CD14-positive monocyte (primary cell): ENCODE data around the gene ITPKB. TPM values are rescaled to one million over a fixed set of nuclear protein-coding genes. Genes with fewer than 3 reads are reported as not detected.

Experiments
- DNase-seq, 3 donors: peaks; one replicate each; pipeline ENCODE4 v3.0.0-alpha.2; 2011 to 2022
- H2AFZ ChIP-seq: 2 replicates; pipeline ENCODE4 v1.6.0; 2012; ENCODE audit warnings: mild to moderate bottlenecking, low read depth, low read length, inconsistent platforms; ENCODE audit not compliant: insufficient read depth, poor library complexity, severe bottlenecking
- H3K27ac ChIP-seq, 2 donors: 1 replicate in 1 of 2; 2 replicates in 1 of 2; pipeline ENCODE4 v1.5.1; 2012 to 2013; ENCODE audit warnings: low read length in 2 of 2, control low read depth in 1 of 2, inconsistent platforms in 1 of 2, low read depth in 1 of 2, mild to moderate bottlenecking in 1 of 2
- H3K27me3 ChIP-seq, 2 donors: one replicate each; pipeline versions ENCODE4 v1.6.0 to v1.6.1; 2011 to 2013; ENCODE audit warnings: low read length in 2 of 2; ENCODE audit not compliant: control insufficient read depth in 2 of 2, insufficient read depth in 2 of 2
- H3K36me3 ChIP-seq, 2 donors: replicated peaks in 1 of 2; 1 replicate in 1 of 2; 2 replicates in 1 of 2; pipeline versions ENCODE4 v1.5.1 to v1.6.1; 2012 to 2013; ENCODE audit warnings: low read length in 2 of 2, control low read depth in 1 of 2, inconsistent platforms in 1 of 2, mild to moderate bottlenecking in 1 of 2; ENCODE audit not compliant: insufficient read depth in 2 of 2, control insufficient read depth in 1 of 2
- H3K4me1 ChIP-seq, 2 donors: 1 replicate in 1 of 2; 2 replicates in 1 of 2; pipeline versions ENCODE4 v1.5.1 to v1.6.1; 2012 to 2013; ENCODE audit warnings: low read length in 2 of 2, control low read depth in 1 of 2, inconsistent platforms in 1 of 2, mild to moderate bottlenecking in 1 of 2, moderate library complexity in 1 of 2; ENCODE audit not compliant: insufficient read depth in 2 of 2, control insufficient read depth in 1 of 2
- H3K4me2 ChIP-seq: replicated peaks from 2 replicates; pipeline ENCODE3; 2012; ENCODE audit warnings: low read length, moderate library complexity, mild to moderate bottlenecking; ENCODE audit not compliant: poor library complexity, severe bottlenecking; ENCODE audit errors: extremely low read depth
- H3K4me3 ChIP-seq, 3 experiments: fragments of 200-600 bp in 1 of 3; sonication (generic) in 1 of 3; replicated peaks in 1 of 3; 1 replicate in 2 of 3; 2 replicates in 1 of 3; pipeline ENCODE4 v1.5.1; 2011 to 2013; ENCODE audit warnings: low read length in 3 of 3, mild to moderate bottlenecking in 3 of 3, control low read depth in 2 of 3, low read depth in 2 of 3, inconsistent platforms in 1 of 3, moderate library complexity in 1 of 3
- H3K79me2 ChIP-seq: 2 replicates; pipeline ENCODE4 v1.6.0; 2012; ENCODE audit warnings: mild to moderate bottlenecking, control low read depth, inconsistent platforms, low read length, moderate library complexity; ENCODE audit not compliant: insufficient read depth
- H3K9ac ChIP-seq: 2 replicates; pipeline ENCODE4 v1.6.0; 2017; ENCODE audit warnings: low read length, mild to moderate bottlenecking; ENCODE audit not compliant: insufficient read depth, poor library complexity, severe bottlenecking
- H3K9me3 ChIP-seq, 2 donors: replicated peaks in 1 of 2; 1 replicate in 1 of 2; 2 replicates in 1 of 2; pipeline versions ENCODE4 v1.5.1 to v1.6.1; 2012 to 2013; ENCODE audit warnings: low read length in 2 of 2, control low read depth in 1 of 2; ENCODE audit not compliant: control insufficient read depth in 1 of 2, insufficient read depth in 1 of 2
- H4K20me1 ChIP-seq: 2 replicates; pipeline ENCODE4 v1.6.0; 2012; ENCODE audit warnings: mild to moderate bottlenecking, low read length, control low read depth, moderate library complexity; ENCODE audit not compliant: insufficient read depth
- H3K27ac Mint-ChIP-seq, 7 donors: one replicate each; pipeline ENCODE4 v1.8.0; 2020; ENCODE audit warnings: mild to moderate bottlenecking in 7 of 7, mixed read lengths in 7 of 7, moderate library complexity in 6 of 7, inconsistent platforms in 2 of 7
- H3K27me3 Mint-ChIP-seq, 3 donors: one replicate each; pipeline ENCODE4 v1.8.0; 2021 to 2022; ENCODE audit warnings: low read depth in 3 of 3, mild to moderate bottlenecking in 3 of 3, mixed read lengths in 3 of 3, moderate library complexity in 3 of 3, inconsistent platforms in 1 of 3
- H3K36me3 Mint-ChIP-seq, 2 donors: one replicate each; pipeline ENCODE4 v1.8.0; 2020; ENCODE audit warnings: mixed read lengths in 2 of 2, inconsistent platforms in 1 of 2, mild to moderate bottlenecking in 1 of 2
- H3K4me1 Mint-ChIP-seq: one replicate; pipeline ENCODE4 v1.8.0; 2020; ENCODE audit warnings: mild to moderate bottlenecking, mixed read lengths
- H3K4me3 Mint-ChIP-seq, 2 donors: one replicate each; pipeline ENCODE4 v1.8.0; 2020; ENCODE audit warnings: mild to moderate bottlenecking in 2 of 2, mixed read lengths in 2 of 2, moderate library complexity in 1 of 2
- H3K9me3 Mint-ChIP-seq, 7 donors: one replicate each; pipeline ENCODE4 v1.8.0; 2020 to 2022; ENCODE audit warnings: mixed read lengths in 7 of 7, mild to moderate bottlenecking in 6 of 7, moderate library complexity in 6 of 7, inconsistent platforms in 2 of 7
- WGBS: methylation state at CpG from one replicate; pipeline ENCODE4 v1.1.5; 2013; ENCODE audit warnings: missing lambda C conversion rate; ENCODE audit not compliant: insufficient coverage; 5-methylcytosine and 5-hydroxymethylcytosine counted together
- intact Hi-C, 2 donors: fragments of 100-400 bp; cut with micrococcal nuclease; formaldehyde crosslinking; loops; one replicate each; pipeline versions ENCODE4 v1.15.0 to v1.15.1; 2023
- polyA plus RNA-seq, 3 donors: library from polyadenylated mRNA; depleted of rRNA in 1 of 3; unstranded in 2 of 3; stranded (reverse) in 1 of 3; fragments of 300-500 nt in 2 of 3; fragments of >200 nt in 1 of 3; fragmentation: Illumina TruSeq in 2 of 3; gene quantifications; 1 replicate in 2 of 3; 2 replicates in 1 of 3; pipeline ENCODE4 v1.2.3, GENCODE V29; 2012 to 2021
- TF ChIP-seq, protein P1 (sequence below): fragments of 200-600 bp; IDR thresholded peaks from one replicate; pipeline ENCODE4 v1.8.0; 2022; ENCODE audit warnings: antibody characterized with exemption, mild to moderate bottlenecking

Gene ITPKB
- polyA plus RNA-seq, 3 donors: 7.3 to 14.4 (median 10.2) TPM

DNA sequence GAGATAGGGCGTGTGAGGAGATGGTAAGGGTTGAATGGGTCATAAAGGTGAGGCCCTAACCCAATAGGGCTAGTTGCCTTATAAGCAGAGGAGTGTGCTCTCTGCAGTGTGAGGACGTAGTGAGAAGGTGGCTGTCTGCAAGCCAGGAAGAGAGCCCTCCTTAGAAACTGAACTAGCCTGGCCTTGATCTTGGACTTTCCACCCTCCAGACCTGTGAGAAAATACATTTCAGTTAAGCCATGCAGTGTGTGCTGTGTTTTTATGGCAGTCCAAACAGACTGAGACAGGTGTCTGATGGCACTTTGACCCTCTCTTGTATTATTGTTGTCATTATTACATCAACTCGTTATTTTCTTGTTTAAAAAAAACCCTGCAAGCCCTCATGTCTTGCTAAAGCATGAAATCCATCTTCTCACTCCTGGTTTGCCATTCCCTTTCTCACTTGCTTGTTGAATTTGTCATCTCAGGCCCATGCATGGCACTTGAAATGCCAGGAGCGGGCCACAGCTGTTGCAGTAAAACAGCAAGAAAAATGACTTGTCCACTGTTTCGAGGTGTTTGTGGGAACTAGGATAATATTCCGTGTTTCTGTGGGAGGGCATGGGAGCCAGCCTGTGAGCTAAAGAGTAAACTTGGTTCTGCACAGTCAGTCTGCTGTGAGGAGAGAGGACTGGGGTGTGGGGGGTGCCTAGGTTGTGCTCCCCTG lies 111.9 kb downstream of the ITPKB start:
- H3K4me2 ChIP-seq: no peak overlapping the region
- H3K36me3 ChIP-seq: peaks cover 2 to 17% of the 10 kb centered on the region in 2 donors
- Mint-ChIP-seq H3K9me3 (peaks cover 0 to 12% (median 6%) of the 10 kb centered on the region in 7 donors), H3K4me3 (no peak overlapping the region), H3K27me3 (peaks cover 0 to 5% (median 4%) of the 10 kb centered on the region in 3 donors), H3K27ac (peak overlapping the region in 5 of 7 donors; percentile 1 to 86 (median 56)), H3K4me1 (peaks cover 17% of the 10 kb centered on the region), H3K36me3 (peaks cover 9 to 20% of the 10 kb centered on the region in 2 donors)
- H4K20me1 ChIP-seq: no peaks in the 10 kb centered on the region
- TF ChIP-seq, protein P1, sequence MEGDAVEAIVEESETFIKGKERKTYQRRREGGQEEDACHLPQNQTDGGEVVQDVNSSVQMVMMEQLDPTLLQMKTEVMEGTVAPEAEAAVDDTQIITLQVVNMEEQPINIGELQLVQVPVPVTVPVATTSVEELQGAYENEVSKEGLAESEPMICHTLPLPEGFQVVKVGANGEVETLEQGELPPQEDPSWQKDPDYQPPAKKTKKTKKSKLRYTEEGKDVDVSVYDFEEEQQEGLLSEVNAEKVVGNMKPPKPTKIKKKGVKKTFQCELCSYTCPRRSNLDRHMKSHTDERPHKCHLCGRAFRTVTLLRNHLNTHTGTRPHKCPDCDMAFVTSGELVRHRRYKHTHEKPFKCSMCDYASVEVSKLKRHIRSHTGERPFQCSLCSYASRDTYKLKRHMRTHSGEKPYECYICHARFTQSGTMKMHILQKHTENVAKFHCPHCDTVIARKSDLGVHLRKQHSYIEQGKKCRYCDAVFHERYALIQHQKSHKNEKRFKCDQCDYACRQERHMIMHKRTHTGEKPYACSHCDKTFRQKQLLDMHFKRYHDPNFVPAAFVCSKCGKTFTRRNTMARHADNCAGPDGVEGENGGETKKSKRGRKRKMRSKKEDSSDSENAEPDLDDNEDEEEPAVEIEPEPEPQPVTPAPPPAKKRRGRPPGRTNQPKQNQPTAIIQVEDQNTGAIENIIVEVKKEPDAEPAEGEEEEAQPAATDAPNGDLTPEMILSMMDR: no peak
- no peak for DNase-seq
- no peak overlapping the region for H3K27ac ChIP-seq
- peaks cover 3 to 5% of the 10 kb centered on the region in 2 donors for H3K4me1 ChIP-seq
- H3K27me3 ChIP-seq: no peaks in the 10 kb centered on the region
- H3K4me3 ChIP-seq: no peak overlapping the region
- no peaks in the 10 kb centered on the region for H3K79me2 ChIP-seq
- no peak overlapping the region for H2AFZ ChIP-seq
- H3K9me3 ChIP-seq: peaks cover 0 to 3% of the 10 kb centered on the region in 2 donors
- no peak overlapping the region for H3K9ac ChIP-seq
- 80% methylated on average over 4 of the region's 6 CpGs for WGBS
- intact Hi-C loops: loop anchor here (2.0 to 5.0 kb wide), 2 partner anchors 110 to 202 kb away; partner anchors contain the start of gene ITPKB (in 1 of the 2)

DNA sequence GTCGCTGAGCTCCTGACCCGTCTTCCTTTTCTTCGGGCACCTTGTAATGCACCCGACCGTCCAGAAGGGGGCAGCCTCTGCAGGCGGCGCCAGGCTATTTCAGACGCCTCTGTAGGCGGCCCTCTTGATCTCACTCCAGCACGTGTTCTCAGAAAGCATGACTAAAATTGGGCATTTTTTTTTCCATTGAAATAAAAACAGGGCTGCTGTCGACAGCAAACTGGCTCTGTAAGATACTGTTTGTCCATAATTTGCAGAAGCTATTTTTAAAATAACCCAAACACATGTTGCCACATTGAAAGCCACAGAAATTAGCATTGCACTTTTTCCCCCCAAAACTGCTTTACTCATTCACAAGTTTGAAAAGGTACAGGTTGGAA lies 112.5 kb downstream of the ITPKB start:
- intact Hi-C loops: loop anchor here (2.0 to 5.0 kb wide), 2 partner anchors 111 to 202 kb away; partner anchors contain the start of gene ITPKB (in 1 of the 2)
- Histone ChIP-seq H3K36me3 (peaks cover 0 to 11% of the 10 kb centered on the region in 2 donors), H3K4me1 (peaks cover 3 to 5% of the 10 kb centered on the region in 2 donors), H3K4me2 (peak overlapping the region; percentile 35), H3K9ac (no peak overlapping the region), H3K27ac (no peak overlapping the region), H3K9me3 (peaks cover 0 to 3% of the 10 kb centered on the region in 2 donors), H3K27me3 (no peaks in the 10 kb centered on the region), H3K4me3 (no peak overlapping the region), H3K79me2 (no peaks in the 10 kb centered on the region), H2AFZ (peak overlapping the region; percentile 59), H4K20me1 (no peaks in the 10 kb centered on the region)
- Mint-ChIP-seq H3K4me3 (peak overlapping the region in 1 of 2 donors; percentile 64), H3K27ac (no peak overlapping the region), H3K36me3 (peaks cover 3 to 14% of the 10 kb centered on the region in 2 donors), H3K9me3 (peaks cover 0 to 12% (median 6%) of the 10 kb centered on the region in 7 donors), H3K27me3 (peaks cover 0 to 5% (median 4%) of the 10 kb centered on the region in 3 donors), H3K4me1 (peaks cover 17% of the 10 kb centered on the region)
- DNase-seq: peak; percentile 71 to 84 (median 75)
- TF ChIP-seq, protein P1: peak; percentile 96
- WGBS: 0% methylated on average over 10 of the region's 11 CpGs
